Brain microvascular endothelial cell (primary cell): ENCODE data around the gene CENPU.
A peak's percentile ranks its signal among the peaks of the same experiment; 100 is the strongest.

ENCODE experiments used
- DNase-seq: peaks from one replicate; pipeline ENCODE4 v3.0.0-alpha.2; 2020
- H3K27ac ChIP-seq: fragments of 250-450 bp; sonication (Bioruptor Pico); 2 replicates; pipeline ENCODE4 v1.5.1; 2020; ENCODE audit warnings: mild to moderate bottlenecking, moderate library complexity
- H3K27me3 ChIP-seq: fragments of 250-450 bp; sonication (Bioruptor Pico); replicated peaks from 2 replicates; pipeline ENCODE4 v1.5.1; 2020; ENCODE audit warnings: mild to moderate bottlenecking
- H3K36me3 ChIP-seq: fragments of 250-450 bp; sonication (Bioruptor Pico); replicated peaks from 2 replicates; pipeline ENCODE4 v1.5.1; 2020; ENCODE audit warnings: mild to moderate bottlenecking
- H3K4me3 ChIP-seq: 2 replicates; pipeline ENCODE4 v1.5.1; 2011; ENCODE audit warnings: low read depth, mild to moderate bottlenecking, control low read depth, low read length, moderate library complexity
- CTCF ChIP-seq: IDR thresholded peaks from 2 replicates; pipeline ENCODE4 v1.5.1; 2011; ENCODE audit warnings: low read depth, mild to moderate bottlenecking, moderate library complexity, low read length, control low read depth, inconsistent platforms; ENCODE audit errors: missing control alignments
- in situ Hi-C: cut with HindIII; loops from 2 replicates; pipeline ENCODE4 v1.10.0; 2017; ENCODE audit warnings: low sequenced_read_pairs, low pct_ligation_motif_present

The CENPU gene

GRCh38 chr4:184757810-184758209 is 23.9 kb upstream of the CENPU start:
- no peak for TF ChIP-seq CTCF
- Histone ChIP-seq H3K4me3 (no peak overlapping the region), H3K27me3 (no peaks in the 10 kb centered on the region), H3K27ac (no peak overlapping the region), H3K36me3 (no peaks in the 10 kb centered on the region)
- DNase-seq: no peak
- in situ Hi-C loops: no loop called here

- Histone ChIP-seq H3K4me3 (no peak overlapping the region), H3K27ac (no peak overlapping the region), H3K27me3 (no peaks in the 10 kb centered on the region), H3K36me3 (no peaks in the 10 kb centered on the region)
- TF ChIP-seq CTCF: no peak
- in situ Hi-C loops: no loop called here
- no peak for DNase-seq
Measured at GRCh38 chr4:184756399-184756798, 22.5 kb upstream of the CENPU start.

GRCh38 chr4:184755278-184755677 is 21.4 kb upstream of the CENPU start:
- DNase-seq: peak; percentile 40
- Histone ChIP-seq H3K4me3 (no peak overlapping the region), H3K36me3 (no peaks in the 10 kb centered on the region), H3K27ac (no peak overlapping the region), H3K27me3 (no peaks in the 10 kb centered on the region)
- in situ Hi-C loops: no loop called here
- TF ChIP-seq CTCF: no peak

GRCh38 chr4:184752496-184753275 is 18.8 kb upstream of the CENPU start:
- no peak for DNase-seq
- no peaks in the 10 kb centered on the region for H3K36me3 ChIP-seq
- TF ChIP-seq CTCF: no peak
- no peaks in the 10 kb centered on the region for H3K27me3 ChIP-seq
- no peak overlapping the region for H3K4me3 ChIP-seq
- no peak overlapping the region for H3K27ac ChIP-seq
- in situ Hi-C loops: no loop called here

- no peak for TF ChIP-seq CTCF
- Histone ChIP-seq H3K4me3 (no peak overlapping the region), H3K27ac (no peak overlapping the region), H3K36me3 (no peaks in the 10 kb centered on the region), H3K27me3 (no peaks in the 10 kb centered on the region)
- DNase-seq: no peak
- in situ Hi-C loops: no loop called here
Measured at GRCh38 chr4:184751585-184751956, 17.7 kb upstream of the CENPU start.

- in situ Hi-C loops: no loop called here
- TF ChIP-seq CTCF: no peak
Measured at GRCh38 chr4:184750926-184751584, 17.2 kb upstream of the CENPU start.

More at GRCh38 chr4:184750926-184751584, 17.2 kb upstream of the CENPU start:
- Histone ChIP-seq H3K36me3 (no peaks in the 10 kb centered on the region), H3K27me3 (no peaks in the 10 kb centered on the region), H3K27ac (no peak overlapping the region), H3K4me3 (no peak overlapping the region)
- no peak for DNase-seq
